Right atrium auricular region (tissue), 2 donors: ENCODE data around the gene CRLF2. TPM values are rescaled to one million over a fixed set of nuclear protein-coding genes. Genes with fewer than 3 reads are reported as not detected.
"Not testable (repeated sequence)": the region's sequence is repeated elsewhere in the genome, so short reads cannot be mapped to it uniquely, and the experiment has no call there.

ENCODE experiments used
- DNase-seq: peaks from one replicate; pipeline ENCODE4 v3.0.0-alpha.2; 2019; ENCODE audit warnings: low spot score
- H3K27ac ChIP-seq, 2 donors: fragments of 200-600 bp; sonication (generic); 1 replicate in 1 of 2; 2 replicates in 1 of 2; pipeline ENCODE4 v1.5.1; 2016 to 2019
- H3K27me3 ChIP-seq, 2 donors: fragments of 200-600 bp; sonication (generic); one replicate each; pipeline versions ENCODE4 v1.5.1 to v1.6.0; 2017 to 2019
- H3K36me3 ChIP-seq: fragments of 200-600 bp; sonication (generic); one replicate; pipeline ENCODE4 v1.5.1; 2016
- H3K4me1 ChIP-seq, 2 donors: fragments of 200-600 bp; sonication (generic); one replicate each; pipeline versions ENCODE4 v1.5.1 to v1.6.0; 2017 to 2019
- H3K4me3 ChIP-seq, 2 donors: fragments of 200-600 bp; sonication (generic); 1 replicate in 1 of 2; 2 replicates in 1 of 2; pipeline ENCODE4 v1.5.1; 2017 to 2019; ENCODE audit warnings: mild to moderate bottlenecking in 1 of 2, moderate library complexity in 1 of 2
- H3K9me3 ChIP-seq, 2 donors: fragments of 200-600 bp; sonication (generic); one replicate each; pipeline ENCODE4 v1.5.1; 2019
- total RNA-seq, 2 donors: library from RNA; depleted of rRNA; stranded (reverse); fragments of >200 nt; gene quantifications; one replicate each; pipeline ENCODE4 v1.1.0, GENCODE V29; 2016
- TF ChIP-seq, protein P1 (sequence below), 2 donors: fragments of 200-600 bp; sonication (generic); IDR thresholded peaks; one replicate each; pipeline ENCODE4 v1.5.1; 2019; ENCODE audit warnings: antibody characterized with exemption in 2 of 2

CRLF2 gene
- total RNA-seq, 2 donors from 2014 or later, result not detected

DNA sequence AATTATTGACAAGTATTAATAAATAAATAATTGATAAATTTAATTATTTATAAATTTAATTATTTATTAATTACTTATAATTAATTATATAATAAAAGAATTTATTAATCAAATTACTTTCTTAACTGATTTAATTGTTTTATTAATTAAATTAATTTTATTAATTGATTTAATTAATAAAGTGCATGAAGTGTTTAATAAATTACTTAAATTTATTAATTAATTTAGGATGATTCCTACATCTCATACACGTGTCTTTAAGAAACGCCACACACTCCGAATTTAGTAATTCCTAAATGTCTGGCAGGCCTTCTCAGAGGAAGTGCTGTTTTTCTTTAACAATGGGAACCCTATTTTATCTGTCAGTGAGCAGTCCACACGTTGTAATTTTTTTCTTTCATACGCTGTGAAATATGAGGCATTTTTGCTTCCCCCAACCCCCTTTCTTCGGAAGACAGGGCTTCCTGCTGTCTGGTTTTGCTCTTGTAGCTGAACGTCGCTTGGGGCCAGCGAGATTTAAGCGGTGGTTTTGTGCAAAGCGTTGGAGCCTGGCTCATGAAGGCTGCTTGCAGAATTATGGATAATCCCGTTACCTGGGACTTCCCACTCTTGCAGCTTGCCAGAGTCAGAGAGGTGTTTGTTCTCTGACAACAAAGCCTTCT is 46.8 kb downstream of the CRLF2 start:
- no peaks in the 10 kb centered on the region for H3K27me3 ChIP-seq
- no peaks in the 10 kb centered on the region for H3K9me3 ChIP-seq
- no peaks in the 10 kb centered on the region for H3K4me1 ChIP-seq
- TF ChIP-seq, protein P1, sequence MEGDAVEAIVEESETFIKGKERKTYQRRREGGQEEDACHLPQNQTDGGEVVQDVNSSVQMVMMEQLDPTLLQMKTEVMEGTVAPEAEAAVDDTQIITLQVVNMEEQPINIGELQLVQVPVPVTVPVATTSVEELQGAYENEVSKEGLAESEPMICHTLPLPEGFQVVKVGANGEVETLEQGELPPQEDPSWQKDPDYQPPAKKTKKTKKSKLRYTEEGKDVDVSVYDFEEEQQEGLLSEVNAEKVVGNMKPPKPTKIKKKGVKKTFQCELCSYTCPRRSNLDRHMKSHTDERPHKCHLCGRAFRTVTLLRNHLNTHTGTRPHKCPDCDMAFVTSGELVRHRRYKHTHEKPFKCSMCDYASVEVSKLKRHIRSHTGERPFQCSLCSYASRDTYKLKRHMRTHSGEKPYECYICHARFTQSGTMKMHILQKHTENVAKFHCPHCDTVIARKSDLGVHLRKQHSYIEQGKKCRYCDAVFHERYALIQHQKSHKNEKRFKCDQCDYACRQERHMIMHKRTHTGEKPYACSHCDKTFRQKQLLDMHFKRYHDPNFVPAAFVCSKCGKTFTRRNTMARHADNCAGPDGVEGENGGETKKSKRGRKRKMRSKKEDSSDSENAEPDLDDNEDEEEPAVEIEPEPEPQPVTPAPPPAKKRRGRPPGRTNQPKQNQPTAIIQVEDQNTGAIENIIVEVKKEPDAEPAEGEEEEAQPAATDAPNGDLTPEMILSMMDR (IDR thresholded peaks at IDR 0.05), result no peak
- no peak for DNase-seq
- no peak overlapping the region for H3K4me3 ChIP-seq
- no peak overlapping the region for H3K27ac ChIP-seq
- H3K36me3 ChIP-seq, result no peaks in the 10 kb centered on the region

DNA sequence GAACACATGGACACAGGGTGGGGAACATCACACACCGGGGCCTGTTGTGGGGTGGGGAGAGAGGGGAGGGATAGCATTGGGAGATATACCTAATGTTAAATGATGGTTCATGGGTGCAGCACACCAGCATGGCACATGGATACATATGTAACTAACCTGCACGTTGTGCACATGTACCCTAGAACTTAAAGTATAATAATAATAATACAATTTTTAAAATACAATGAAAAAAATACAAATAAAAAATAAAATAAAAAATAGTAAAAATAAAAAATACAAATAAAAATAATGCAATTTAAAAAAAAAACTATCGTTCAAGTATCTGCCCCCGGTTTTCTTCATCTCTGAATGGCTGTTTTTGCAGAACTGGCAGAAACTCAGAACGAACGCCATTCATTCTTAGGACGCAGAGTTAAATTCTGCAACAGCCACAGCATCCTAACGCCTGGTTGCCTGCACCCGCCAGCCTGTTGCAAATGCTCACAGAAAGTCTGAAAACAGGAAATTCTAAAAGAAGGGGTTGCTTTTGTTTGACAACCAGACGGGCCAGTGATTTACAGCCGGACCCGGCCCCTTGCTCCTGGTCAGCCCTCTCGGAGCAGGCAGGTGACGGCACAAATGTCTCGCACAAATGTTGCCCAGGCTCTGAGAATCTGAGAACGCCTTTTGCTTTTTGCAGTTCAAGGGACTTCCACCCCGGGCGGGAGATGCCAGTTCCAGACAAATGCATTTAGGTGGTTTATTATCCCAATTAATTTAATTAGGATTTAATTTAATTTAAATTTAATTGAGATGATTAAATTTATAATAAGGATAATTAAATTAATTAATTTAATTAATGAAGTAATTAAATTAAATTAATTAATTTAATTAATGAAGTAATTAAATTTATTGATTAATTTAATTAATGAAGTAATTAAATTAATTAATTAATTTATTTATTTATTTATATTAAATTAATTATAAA is 47.8 kb downstream of the CRLF2 start:
- TF ChIP-seq, protein P1 (IDR thresholded peaks at IDR 0.05), result no peak
- H3K27ac ChIP-seq, result no peak overlapping the region

DNA sequence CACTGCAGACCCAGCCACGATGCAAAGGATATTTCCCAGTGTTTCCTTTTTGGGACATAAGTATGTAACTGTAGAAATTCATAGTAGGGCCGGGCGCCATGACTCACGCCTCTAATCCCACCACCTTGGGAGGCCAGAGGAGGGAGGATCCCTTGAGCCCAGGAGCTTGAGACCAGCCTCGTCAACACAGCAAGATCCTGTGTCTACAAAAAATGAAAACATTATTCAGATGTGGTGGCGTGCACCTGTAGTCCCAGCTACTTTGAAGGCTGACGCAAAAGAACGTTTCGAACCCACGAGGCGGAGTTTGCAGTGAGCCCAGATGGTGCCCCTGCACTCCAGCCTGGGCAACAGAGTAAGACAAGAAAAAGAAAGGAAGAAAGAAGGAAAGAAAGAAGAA is 49.2 kb downstream of the CRLF2 start:
- Histone ChIP-seq H3K27me3 (no peaks in the 10 kb centered on the region), H3K4me3 (no peak overlapping the region), H3K36me3 (no peaks in the 10 kb centered on the region), H3K9me3 (no peaks in the 10 kb centered on the region), H3K4me1 (no peaks in the 10 kb centered on the region), H3K27ac (no peak overlapping the region)
- no peak for DNase-seq
- TF ChIP-seq, protein P1 (IDR thresholded peaks at IDR 0.05), result no peak

More for the DNA sequence above, 47.8 kb downstream of the CRLF2 start:
- H3K9me3 ChIP-seq, result no peaks in the 10 kb centered on the region
- no peak for DNase-seq
- H3K4me3 ChIP-seq, result no peak overlapping the region
- H3K4me1 ChIP-seq, result no peaks in the 10 kb centered on the region
- no peaks in the 10 kb centered on the region for H3K36me3 ChIP-seq
- no peaks in the 10 kb centered on the region for H3K27me3 ChIP-seq

DNA sequence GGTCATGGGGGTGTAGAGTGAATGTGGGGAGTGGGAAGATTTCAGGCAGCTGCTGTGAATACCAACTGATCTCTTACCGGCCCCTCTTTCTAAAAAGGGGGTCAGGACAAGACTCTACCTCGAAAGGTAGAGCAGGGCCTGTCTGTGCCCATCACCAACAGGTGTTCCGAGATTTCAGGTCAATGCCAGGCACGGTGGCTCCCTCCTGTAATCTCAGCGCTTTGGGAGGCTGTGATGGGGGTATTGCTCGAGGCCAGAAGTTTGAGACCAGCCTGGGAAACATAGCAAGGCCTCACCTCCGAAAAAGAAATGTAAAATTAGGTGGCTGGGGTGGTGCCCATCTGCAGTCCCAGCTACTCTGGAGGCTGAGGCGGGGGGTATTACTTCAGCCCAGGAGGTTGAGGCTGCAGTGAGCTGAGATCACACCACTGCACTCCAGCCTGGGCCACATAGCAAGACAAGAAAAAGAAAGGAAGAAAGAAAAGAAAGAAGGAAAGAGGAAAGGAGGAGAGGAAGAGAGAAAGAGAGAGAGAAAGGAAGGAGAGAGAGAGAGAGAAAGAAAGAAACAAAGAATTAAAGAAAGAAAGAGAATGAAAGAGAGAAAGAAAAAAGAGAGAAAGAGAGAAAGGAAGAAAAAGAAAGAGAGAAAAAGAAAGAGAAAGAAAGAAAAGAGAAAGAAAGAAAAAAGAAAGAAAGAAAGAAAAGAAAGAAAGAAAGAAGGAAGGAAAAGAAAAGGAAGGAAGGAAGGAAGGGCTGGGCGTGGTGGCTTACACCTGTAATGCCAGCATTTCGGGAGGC is 50.1 kb downstream of the CRLF2 start:
- H3K27me3 ChIP-seq, result no peaks in the 10 kb centered on the region
- DNase-seq, result no peak
- TF ChIP-seq, protein P1 (IDR thresholded peaks at IDR 0.05), result no peak
- H3K36me3 ChIP-seq, result no peaks in the 10 kb centered on the region
- H3K4me1 ChIP-seq, result no peaks in the 10 kb centered on the region
- no peaks in the 10 kb centered on the region for H3K9me3 ChIP-seq
- H3K4me3 ChIP-seq, result no peak overlapping the region
- H3K27ac ChIP-seq, result no peak overlapping the region

DNA sequence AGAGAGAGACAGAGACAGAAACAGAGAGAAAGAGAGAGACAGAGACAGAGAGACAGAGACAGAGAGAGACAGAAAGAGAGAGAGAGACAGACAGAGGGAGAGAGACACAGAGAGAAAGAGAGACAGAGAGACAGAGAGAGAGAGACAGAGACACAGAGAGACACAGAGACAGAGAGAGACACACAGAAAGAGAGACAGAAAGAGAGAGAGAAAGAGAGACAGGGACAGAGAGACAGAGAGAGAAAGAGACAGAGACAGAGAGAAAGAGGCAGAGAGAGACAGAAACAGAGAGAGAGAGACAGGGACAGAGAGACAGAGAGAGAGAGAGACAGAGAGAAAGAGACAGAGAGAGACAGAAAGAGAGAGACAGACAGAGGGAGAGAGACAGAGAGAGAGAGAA is 52.9 kb downstream of the CRLF2 start:
- H3K27ac ChIP-seq, result no peak overlapping the region
- no peaks in the 10 kb centered on the region for H3K9me3 ChIP-seq
- H3K4me3 ChIP-seq, result no peak overlapping the region
- H3K27me3 ChIP-seq, result no peaks in the 10 kb centered on the region
- DNase-seq, result no peak
- H3K4me1 ChIP-seq, result no peaks in the 10 kb centered on the region
- TF ChIP-seq, protein P1 (IDR thresholded peaks at IDR 0.05), result no peak
- no peaks in the 10 kb centered on the region for H3K36me3 ChIP-seq

DNA sequence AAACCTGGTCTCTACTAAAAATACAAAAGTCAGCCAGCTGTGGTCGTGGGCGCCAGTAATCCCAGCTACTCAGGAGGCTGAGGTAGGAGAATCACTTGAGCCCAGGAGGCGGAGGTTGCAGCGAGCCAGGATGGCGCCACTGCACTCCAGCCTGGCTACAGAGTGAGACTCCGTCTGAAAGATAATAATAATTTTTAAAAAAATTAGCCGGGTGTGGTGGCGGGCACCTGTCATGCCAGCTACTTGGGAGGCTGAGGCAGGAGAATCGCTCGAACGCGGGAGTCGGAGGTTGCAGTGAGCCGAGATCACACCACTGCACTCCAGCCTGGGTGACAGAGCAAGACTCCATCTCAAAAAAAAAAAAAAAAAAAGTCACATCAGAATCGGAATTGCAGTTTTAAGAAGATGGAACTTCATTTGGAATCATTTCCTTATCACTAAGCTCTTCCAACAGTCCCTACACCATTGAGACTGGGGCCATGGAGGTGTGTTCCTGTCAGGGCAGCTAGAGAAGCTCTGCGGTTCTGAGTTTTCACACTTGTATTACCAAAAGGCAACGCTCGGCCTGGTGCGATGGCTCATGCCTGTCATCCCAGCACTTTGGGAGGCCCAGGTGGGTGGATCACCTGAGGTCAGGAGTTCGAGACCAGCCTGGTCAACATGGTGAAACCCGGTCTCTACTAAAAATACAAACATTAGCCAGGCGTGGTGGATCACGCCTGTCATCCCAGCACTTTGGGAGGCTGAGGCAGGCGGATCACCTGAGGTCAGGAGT is 55.6 kb downstream of the CRLF2 start:
- DNase-seq, H3K9me3 ChIP-seq, H3K4me1 ChIP-seq, H3K4me3 ChIP-seq, H3K36me3 ChIP-seq, H3K27ac ChIP-seq, H3K27me3 ChIP-seq: not testable (repeated sequence)
